Stimulated activated CD4-positive, alpha-beta T cell treated with anti-CD3 and anti-CD28 coated beads, Interleukin-4, amount 100 ng/mL, for 4 hours (primary cell): ENCODE data around the gene ENTREP3.

ENCODE experiments used
- DNase-seq, 2 experiments: peaks; one replicate each; pipeline ENCODE4 v3.0.0-alpha.2; 2020

The ENTREP3 gene

GRCh38 chr1:155197901-155198546 is 57.3 kb downstream of the ENTREP3 start:
- DNase-seq: no peak
